Measurements from ENCODE around the gene NARF.
A peak's percentile ranks its signal among the peaks of the same experiment; 100 is the strongest.
"Not testable (repeated sequence)": the region's sequence is repeated elsewhere in the genome, so short reads cannot be mapped to it uniquely, and the experiment has no call there.

Gene NARF

DNA sequence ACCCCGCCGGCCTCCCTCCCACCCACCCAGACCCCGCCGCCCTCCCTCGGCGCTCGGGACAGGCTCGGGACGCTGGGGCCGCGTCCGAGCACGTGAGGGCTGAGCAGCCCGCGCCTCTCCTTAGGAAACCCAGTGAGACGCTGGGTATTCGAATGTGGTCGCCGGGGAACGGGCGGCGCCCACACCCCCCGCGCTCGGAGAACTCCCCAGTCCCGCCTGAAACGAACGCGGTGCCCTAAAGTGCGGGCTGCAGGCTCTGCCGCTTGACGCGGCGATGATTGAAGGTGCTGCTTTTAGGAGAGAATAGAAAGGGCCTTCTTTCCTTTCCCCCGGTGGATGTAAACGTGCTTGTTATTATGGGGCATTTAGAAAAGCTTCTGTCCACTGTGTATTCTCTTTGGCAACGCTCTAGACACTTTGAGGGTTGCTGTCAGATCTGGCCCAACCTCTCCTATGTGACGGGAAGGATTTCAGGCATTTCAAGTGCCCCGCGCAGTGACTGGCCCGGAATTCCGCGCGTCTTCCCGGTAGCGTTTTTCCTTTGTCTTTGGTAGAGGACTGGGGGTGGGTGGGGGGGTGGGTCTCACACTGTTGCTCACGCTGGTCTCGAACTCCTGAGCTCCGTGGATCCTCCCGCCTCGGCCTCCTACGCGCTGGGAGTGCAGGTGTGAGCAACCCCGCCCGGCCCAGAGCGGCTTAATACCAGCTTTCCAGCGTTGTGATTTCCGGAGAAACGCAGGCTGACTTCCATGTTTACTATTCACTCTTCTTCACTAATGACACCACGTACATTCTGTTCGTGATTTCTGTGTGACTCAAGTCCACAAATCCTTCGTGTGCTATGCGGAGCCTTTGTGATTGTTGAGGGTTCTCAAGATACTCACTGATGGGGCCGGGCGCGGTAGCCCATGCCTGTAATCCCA lies 39.2 kb downstream of the NARF start:
- peak; percentile 27 for DNase-seq (ENCODE audit: low read depth)

- no peak for DNase-seq (ENCODE audit: low read depth)
Measured at GRCh38 chr17:82502207-82502606, 43.7 kb downstream of the NARF start.

GRCh38 chr17:82503094-82503727 lies 44.7 kb downstream of the NARF start:
- DNase-seq (ENCODE audit: low read depth) = no peak

- DNase-seq (ENCODE audit: low read depth) = no peak
Measured at GRCh38 chr17:82503728-82504308, 45.3 kb downstream of the NARF start.

GRCh38 chr17:82505296-82505695 lies 46.8 kb downstream of the NARF start:
- DNase-seq (ENCODE audit: low read depth) = no peak

- not testable (repeated sequence) for DNase-seq (ENCODE audit: low read depth)
Measured at GRCh38 chr17:82506402-82506801, 47.9 kb downstream of the NARF start.

GRCh38 chr17:82507631-82508175 lies 49.2 kb downstream of the NARF start:
- no peak for DNase-seq (ENCODE audit: low read depth)

- DNase-seq (ENCODE audit: low read depth) = not testable (repeated sequence)
Measured at GRCh38 chr17:82511642-82512041, 53.1 kb downstream of the NARF start.

DNA sequence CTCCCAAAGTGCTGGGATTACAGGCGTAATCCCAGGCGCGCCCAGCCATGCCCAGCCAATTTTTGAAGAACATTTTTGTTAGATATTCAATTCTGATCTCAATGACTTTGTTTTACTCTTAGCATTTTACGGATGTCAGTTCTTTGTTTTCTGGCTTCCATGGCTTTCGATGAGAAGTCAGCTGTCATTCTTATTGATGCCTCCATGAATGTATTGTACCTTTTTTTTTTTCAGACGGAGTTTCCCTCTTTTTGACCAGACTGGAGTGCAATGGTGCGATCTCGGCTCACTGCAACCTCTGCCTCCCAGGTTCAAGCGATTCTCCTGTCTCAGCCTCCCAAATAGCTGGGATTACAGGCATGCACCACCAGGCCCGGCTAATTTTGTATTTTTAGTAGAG lies 55.3 kb downstream of the NARF start:
- not testable (repeated sequence) for DNase-seq (ENCODE audit: low read depth)

DNA sequence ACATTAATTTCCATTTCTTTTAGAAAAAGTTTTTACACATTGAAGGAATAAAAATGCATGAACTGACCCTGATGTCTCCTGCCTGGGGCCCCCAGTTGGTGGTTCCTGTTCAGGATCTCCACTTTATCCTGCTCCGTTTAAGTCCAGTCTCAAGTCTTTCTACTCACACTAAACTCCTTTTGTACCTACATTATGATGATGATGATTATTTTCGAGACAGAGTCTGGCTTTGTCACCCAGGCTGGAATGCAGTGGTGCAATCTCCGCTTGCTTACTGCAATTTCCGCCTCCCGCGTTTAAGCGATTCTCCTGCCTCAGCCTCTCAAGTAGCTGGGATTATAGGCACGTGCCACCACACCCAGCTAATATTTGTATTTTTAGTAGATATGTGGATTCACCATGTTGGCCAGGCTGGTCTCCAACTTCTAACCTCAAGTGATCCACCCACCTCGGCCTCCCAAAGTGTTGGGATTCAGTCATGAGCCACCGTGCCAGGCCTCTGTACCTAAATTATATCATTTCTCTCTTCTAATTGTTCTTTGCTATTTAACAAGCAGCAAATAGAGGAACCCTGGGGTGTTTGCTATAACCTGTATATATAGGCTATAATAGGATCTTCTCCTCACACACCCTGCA lies 58.8 kb downstream of the NARF start:
- DNase-seq (ENCODE audit: low read depth) = no peak

- DNase-seq (ENCODE audit: low read depth) = peak; percentile 91
Measured at GRCh38 chr17:82518826-82519810, 60.6 kb downstream of the NARF start, which contains the start of gene FOXK2. TSS of gene FOXK2 (plus strand) at chr17:82519732. CDS start at chr17:82519889, 157 bp downstream.

DNA sequence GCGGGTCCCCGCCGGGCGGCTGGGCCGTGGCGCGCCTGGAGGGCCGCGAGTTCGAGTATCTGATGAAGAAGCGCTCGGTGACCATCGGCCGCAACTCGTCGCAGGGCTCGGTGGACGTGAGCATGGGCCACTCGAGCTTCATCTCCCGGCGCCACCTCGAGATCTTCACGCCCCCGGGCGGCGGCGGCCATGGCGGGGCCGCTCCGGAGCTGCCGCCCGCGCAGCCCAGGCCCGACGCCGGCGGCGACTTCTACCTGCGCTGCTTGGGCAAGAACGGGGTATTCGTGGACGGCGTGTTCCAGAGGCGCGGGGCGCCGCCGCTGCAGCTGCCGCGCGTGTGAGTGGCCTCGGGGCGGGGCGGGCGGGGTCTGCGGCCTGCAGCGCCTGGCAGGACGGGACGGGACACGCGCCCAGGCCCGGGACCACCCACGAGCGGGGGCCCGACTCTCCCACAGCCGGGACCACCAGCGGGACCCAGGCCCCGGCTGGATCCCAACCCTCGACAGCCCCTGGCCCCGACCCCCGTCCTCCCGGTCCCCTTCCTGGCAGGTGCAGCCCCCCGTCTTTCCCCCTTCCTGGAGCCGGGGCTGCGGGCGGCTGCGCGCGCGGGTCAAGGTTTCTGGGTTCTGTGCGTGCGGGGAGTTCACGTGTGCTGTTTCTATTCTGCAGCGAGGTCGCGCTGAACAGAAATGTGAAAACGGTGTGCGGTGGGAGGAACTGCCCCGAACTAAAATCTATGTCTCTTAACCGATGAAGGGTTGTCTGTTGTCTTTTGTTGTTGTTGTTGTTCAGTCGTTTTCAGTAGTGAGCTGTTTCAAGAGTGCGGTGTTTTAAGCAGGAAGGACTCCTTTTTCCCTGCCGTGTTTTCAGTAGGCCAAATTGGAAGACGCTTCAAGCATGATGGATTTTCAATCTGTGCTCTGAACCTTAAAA lies 61.7 kb downstream of the NARF start:
- DNase-seq (ENCODE audit: low read depth) = peak; percentile 26

DNA sequence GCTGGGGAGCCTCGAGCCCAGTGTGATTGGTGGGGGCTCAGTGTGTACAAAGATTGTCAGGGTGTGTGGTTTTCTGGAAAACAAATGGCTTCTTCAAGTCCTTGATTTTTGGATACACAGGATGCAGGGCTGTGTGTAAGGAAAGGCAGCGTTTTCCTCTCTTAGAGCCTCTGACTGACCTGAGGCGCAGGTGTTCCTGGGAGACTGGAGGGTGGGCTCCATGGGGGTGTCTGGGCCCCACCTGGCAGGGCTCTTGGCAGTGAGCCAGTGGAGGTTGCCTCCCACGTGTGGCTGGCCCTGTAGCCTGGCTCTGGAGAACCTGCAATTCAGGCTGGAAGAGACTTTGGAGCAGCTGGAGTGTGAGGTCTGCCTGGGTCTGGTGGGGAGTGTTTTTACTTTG lies 66.0 kb downstream of the NARF start:
- DNase-seq (ENCODE audit: low read depth) = no peak

DNA sequence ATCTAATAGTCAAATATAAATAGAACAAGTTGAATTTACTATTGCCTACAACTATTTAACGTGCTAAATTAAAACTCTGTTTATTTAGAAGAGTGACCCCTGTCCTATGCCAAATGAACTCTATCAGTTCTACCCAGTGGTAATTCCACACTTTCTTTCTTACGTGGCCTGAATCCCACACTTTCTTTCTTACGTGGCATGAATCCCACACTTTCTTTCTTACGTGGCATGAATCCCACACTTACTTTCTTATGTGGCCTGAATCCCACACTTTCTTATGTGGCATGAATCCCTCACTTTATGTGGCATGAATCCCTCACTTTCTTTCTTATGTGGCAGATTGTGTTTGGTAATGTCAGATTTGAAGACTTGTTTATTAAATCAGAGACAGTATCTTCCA lies 67.2 kb downstream of the NARF start:
- no peak for DNase-seq (ENCODE audit: low read depth)

GRCh38 chr17:82527898-82528297 lies 69.4 kb downstream of the NARF start:
- no peak for DNase-seq (ENCODE audit: low read depth)

- no peak for DNase-seq (ENCODE audit: low read depth)
Measured at GRCh38 chr17:82528484-82529265, 70.1 kb downstream of the NARF start.

- DNase-seq (ENCODE audit: low read depth) = no peak
Measured at GRCh38 chr17:82529914-82530300, 71.4 kb downstream of the NARF start.

DNA sequence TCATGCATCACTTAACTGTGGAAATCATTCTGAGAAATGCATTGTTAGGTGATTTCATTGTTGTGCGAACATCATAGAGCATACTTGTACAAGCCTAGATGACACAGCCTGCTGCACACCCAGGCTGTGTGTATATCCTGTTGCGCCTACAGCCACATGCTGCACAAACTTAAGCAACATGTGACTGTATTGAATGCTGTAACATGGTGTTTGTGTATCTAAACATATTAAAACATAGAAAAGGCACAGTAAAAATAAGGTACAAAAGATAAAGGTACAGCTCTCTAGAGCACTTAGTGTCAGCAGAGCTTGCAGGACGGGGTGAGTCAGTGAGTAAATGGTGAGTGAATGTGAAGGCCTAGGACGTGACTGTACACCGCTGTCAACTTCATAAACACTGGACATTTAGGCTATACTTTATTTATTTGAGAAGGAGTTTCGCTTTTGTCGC lies 72.9 kb downstream of the NARF start:
- DNase-seq (ENCODE audit: low read depth) = no peak

GRCh38 chr17:82534401-82534812 lies 75.9 kb downstream of the NARF start:
- no peak for DNase-seq (ENCODE audit: low read depth)

All from T follicular helper cell (primary cell).